ENCODE measurements around the gene YY2.
"Not testable (repeated sequence)": the region's sequence is repeated elsewhere in the genome, so short reads cannot be mapped to it uniquely, and the experiment has no call there.

Gene YY2

DNA sequence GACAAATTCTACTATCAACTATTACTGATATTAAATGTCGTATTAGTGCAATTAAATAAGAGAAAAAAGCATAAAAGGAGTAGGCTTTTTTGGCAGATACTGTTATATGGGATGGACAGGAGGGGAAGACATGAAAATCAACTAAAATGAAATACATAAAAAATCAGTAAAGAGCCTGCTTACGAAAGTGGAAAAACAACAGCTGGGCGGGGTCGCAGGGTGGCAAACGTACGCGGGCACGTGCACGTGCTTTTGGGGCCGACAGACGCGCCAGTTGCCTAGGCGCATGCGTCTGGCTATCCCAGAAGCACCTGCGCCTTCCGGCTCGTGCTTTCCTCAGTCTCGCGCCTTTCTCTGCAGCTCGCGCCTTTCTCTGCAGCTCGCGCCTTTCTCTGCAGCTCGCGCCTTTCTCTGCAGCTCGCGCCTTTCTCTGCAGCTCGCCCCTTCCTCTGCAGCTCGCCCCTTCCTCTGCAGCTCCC lies at the start of gene YY2:
YY2 (plus strand) TSS at position 51 of the 479 bp plus-strand sequence. CDS start 498 bp downstream, outside the sequence.
- Histone ChIP-seq H4K20me1 (no peaks in the 10 kb centered on the region), H3K27me3 (no peaks in the 10 kb centered on the region), H3K9ac (no peak within 1 kb of the TSS), H3K27ac (no peak within 1 kb of the TSS), H3K36me3 (peaks cover 40% of the 10 kb centered on the region), H3K4me1 (no peaks in the 10 kb centered on the region), H3K4me3 (no peak within 1 kb of the TSS), H3K4me2 (no peak within 1 kb of the TSS), H3K9me3 (peaks cover 22% of the 10 kb centered on the region)
- no peak for TF ChIP-seq Cebpa-rat (IDR thresholded peaks at IDR 0.05)

DNA sequence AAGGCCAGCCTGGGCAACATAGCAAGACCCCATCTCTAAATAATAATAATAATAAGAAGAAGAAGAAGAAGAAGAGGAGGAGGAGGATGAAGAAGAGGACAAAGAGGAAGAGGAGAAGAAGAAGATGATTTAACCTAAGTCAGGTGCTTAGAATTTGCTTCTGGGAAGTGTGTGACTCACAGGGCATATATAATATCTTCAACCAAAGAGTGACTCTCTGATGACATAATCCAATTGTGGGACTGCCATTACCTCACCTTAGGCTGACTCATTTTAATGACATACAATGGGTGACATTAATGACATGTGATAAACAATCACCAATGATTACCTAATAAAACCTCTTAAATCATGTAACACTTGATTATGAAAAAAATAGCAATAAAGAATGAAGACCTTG lies 49.1 kb upstream of the YY2 start:
- Histone ChIP-seq H3K4me3 (no peak overlapping the region), H3K27me3 (no peaks in the 10 kb centered on the region)

DNA sequence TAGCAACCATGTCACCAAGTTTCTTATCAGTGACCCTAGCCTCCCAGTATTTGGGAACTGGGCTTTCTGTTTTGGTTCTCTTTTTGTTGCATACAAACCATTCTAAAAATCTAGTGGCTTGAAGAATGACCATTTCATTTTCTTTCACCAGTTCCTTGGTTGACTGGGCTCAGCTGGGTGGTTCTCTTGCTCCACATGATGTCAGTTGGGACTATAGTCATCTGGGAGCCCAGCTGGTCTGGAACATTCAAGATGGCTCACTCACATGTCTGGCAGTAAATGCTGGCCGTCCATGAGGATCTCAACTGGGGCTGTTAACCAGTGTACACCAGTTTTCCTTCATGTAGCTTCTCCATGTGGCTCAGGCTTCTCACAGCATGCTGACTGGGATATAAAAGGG lies 44.0 kb upstream of the YY2 start:
- Histone ChIP-seq H3K27ac (no peak overlapping the region), H4K20me1 (no peaks in the 10 kb centered on the region), H3K4me3 (no peak overlapping the region), H3K9me3 (no peaks in the 10 kb centered on the region; the same call in 1 of the 2 replicates), H3K9ac (no peak overlapping the region), H3K36me3 (no peaks in the 10 kb centered on the region), H3K4me2 (no peak overlapping the region), H3K27me3 (no peaks in the 10 kb centered on the region), H3K4me1 (no peaks in the 10 kb centered on the region)
- TF ChIP-seq Cebpa-rat (IDR thresholded peaks at IDR 0.05): no peak

More for the DNA sequence above, 49.1 kb upstream of the YY2 start:
- no peaks in the 10 kb centered on the region for H3K36me3 ChIP-seq
- no peaks in the 10 kb centered on the region for H4K20me1 ChIP-seq
- no peaks in the 10 kb centered on the region for H3K4me1 ChIP-seq
- TF ChIP-seq Cebpa-rat (IDR thresholded peaks at IDR 0.05): no peak
- H3K4me2 ChIP-seq: no peak overlapping the region
- no peak overlapping the region for H3K9ac ChIP-seq
- H3K27ac ChIP-seq: no peak overlapping the region
- H3K9me3 ChIP-seq: no peaks in the 10 kb centered on the region

DNA sequence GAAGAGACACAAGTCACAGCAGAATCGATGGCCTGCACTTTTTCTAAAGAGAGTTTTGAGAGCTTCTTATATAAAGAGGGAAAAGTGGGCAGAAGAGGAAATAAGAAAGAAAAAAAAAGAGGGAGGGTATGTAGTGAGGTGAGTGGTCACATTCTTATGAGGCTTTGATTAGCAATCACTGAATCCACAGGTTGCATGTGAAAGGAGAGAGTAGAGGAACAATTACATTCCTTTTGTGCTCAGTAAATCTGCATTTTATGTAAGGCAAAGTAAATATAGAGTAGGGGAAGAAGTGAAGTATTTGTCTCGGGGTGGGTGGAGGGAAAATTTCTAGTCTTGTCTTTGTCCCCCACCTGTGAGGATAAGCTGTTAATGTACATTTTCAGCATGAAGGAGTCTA lies 43.2 kb upstream of the YY2 start:
- no peak overlapping the region for H3K4me3 ChIP-seq
- H3K36me3 ChIP-seq: no peaks in the 10 kb centered on the region
- no peaks in the 10 kb centered on the region for H3K27me3 ChIP-seq
- no peak overlapping the region for H3K4me2 ChIP-seq
- H3K9ac ChIP-seq: no peak overlapping the region
- no peaks in the 10 kb centered on the region for H3K4me1 ChIP-seq
- TF ChIP-seq Cebpa-rat (IDR thresholded peaks at IDR 0.05): no peak
- H3K27ac ChIP-seq: no peak overlapping the region
- H3K9me3 ChIP-seq: no peaks in the 10 kb centered on the region; the same call in 1 of the 2 replicates
- H4K20me1 ChIP-seq: no peaks in the 10 kb centered on the region

DNA sequence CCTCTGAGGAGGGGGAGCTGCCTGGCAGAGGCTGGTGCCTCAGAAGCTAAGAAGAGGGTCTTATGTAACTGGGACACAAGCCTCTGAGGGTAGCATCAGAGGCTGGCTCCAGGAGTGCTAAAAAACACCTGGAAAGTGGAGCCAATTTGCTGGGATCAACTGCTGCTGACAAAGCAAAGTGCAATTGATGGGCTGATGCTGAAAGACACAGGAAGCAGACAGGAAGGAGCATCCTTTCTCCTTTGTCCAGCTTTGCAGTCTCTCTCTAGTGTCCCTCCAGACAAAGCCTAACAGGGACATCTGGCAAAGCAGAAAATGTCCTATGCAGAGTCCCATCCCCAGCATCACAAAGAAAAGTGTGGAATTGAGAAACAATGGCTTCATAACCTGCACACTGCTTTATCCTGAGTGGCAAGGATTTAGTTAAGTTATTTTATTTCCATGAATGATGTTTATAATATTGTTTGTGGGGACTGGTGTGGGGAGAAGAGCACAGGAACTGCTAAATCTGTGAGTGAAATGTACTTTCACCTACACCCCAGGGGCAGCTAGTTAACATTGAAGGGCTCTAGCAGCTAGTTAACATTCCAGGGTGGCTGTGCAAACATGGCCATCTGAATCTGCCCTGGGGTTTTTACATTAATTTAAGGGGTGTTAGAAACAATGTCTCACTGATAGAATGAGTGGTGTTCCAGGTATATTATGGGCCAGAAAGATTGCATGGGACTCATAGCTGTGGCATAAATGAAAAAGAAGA lies 42.0 kb upstream of the YY2 start:
- H3K4me1 ChIP-seq: no peaks in the 10 kb centered on the region
- H3K4me3 ChIP-seq: no peak overlapping the region
- no peak overlapping the region for H3K4me2 ChIP-seq
- TF ChIP-seq Cebpa-rat (IDR thresholded peaks at IDR 0.05): no peak
- H3K27ac ChIP-seq: no peak overlapping the region
- H3K36me3 ChIP-seq: no peaks in the 10 kb centered on the region
- H4K20me1 ChIP-seq: no peaks in the 10 kb centered on the region
- H3K27me3 ChIP-seq: no peaks in the 10 kb centered on the region
- no peaks in the 10 kb centered on the region; the same call in 1 of the 2 replicates for H3K9me3 ChIP-seq
- no peak overlapping the region for H3K9ac ChIP-seq

DNA sequence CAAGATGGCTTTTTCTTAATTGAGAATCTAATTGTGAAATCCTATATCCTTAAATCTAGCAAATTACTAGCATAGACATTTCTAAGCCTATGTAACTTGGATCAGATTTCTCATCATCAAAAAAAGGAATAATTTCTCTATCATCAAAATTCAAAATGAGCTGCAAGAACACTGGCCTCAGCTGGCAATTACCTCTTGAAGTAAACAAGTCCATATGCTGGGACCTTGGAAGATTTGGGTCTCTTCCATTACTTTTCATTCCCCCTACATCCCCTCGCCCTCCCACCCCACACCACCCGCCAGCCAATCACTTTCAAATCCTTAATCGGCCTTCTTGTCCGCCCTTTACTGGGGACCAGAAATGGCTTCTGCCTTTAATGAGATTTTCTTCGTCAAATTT lies 39.7 kb upstream of the YY2 start:
- no peak overlapping the region for H3K27ac ChIP-seq
- no peaks in the 10 kb centered on the region for H3K36me3 ChIP-seq
- no peaks in the 10 kb centered on the region for H3K4me1 ChIP-seq
- H4K20me1 ChIP-seq: no peaks in the 10 kb centered on the region
- H3K9me3 ChIP-seq: no peaks in the 10 kb centered on the region; the same call in 1 of the 2 replicates
- H3K4me2 ChIP-seq: no peak overlapping the region
- no peak for TF ChIP-seq Cebpa-rat (IDR thresholded peaks at IDR 0.05)
- no peaks in the 10 kb centered on the region for H3K27me3 ChIP-seq
- no peak overlapping the region for H3K4me3 ChIP-seq
- H3K9ac ChIP-seq: no peak overlapping the region

DNA sequence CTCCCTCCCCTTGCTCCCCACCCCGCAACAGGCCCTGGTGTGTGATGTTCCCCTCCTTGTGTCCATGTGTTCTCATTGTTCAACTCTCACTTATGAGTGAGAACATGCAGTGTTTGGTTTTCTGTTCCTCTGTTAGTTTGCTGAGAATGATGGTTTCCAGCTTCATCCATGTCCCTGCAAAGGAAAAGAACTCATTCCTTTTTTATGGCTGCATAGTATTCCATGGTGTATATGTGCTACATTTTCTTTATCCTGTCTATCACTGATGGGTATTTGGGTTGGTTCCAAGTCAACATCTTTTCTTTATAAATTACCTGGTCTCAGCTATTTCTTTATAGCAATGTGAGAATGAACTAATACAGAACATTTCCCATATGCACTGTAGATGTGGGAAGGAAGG lies 35.6 kb upstream of the YY2 start:
- not testable (repeated sequence) for H3K4me3 ChIP-seq, H3K9me3 ChIP-seq, H3K4me2 ChIP-seq, H3K9ac ChIP-seq, H3K27ac ChIP-seq, H3K4me1 ChIP-seq, H3K36me3 ChIP-seq, H4K20me1 ChIP-seq, H3K27me3 ChIP-seq

DNA sequence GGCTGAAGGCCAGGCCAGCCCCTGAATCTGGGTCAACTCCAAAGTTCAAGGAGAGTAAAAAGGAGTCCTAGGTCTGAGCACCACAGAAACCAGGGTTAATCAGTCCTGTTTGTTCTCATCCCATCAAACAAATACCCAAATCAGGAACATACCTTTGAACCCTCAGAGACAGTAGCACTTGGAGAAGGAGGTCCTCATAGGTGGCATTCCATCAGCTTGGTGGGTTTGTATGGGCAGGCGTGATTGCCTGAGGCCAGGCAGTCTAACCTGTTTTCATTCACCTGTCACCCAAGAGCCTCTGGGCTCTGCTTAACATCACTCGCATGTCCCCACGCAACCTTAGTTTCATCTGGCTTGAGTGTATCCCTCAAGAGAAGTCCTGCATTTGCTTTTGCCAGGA lies 33.9 kb upstream of the YY2 start:
- TF ChIP-seq Cebpa-rat (IDR thresholded peaks at IDR 0.05): no peak
- Histone ChIP-seq H3K9ac (no peak overlapping the region), H3K9me3 (no peaks in the 10 kb centered on the region), H3K36me3 (no peaks in the 10 kb centered on the region), H3K4me1 (no peaks in the 10 kb centered on the region), H3K4me2 (no peak overlapping the region), H3K27me3 (no peaks in the 10 kb centered on the region), H3K4me3 (no peak overlapping the region), H3K27ac (no peak overlapping the region), H4K20me1 (no peaks in the 10 kb centered on the region)

DNA sequence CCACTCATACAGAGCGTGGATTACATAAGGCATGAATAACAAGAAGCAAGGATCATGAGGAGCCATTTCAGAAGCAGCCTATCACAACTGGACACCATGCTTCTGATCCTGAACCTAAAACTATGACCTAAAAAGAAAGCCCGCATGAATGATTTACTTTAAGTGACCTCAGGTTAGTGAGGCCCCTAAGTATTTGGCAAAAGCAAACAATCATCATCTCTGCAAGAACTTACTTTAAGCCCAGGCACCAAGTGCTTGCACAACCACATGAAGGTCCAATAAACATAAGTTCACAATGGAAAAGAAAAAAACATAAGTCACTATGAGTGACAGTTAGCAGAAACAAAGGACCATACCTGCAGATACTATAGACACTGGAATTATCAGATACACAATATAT lies 24.3 kb upstream of the YY2 start:
- no peaks in the 10 kb centered on the region for H3K27me3 ChIP-seq
- TF ChIP-seq Cebpa-rat (IDR thresholded peaks at IDR 0.05): no peak
- H3K9me3 ChIP-seq: no peaks in the 10 kb centered on the region
- H3K9ac ChIP-seq: no peak overlapping the region
- H3K4me3 ChIP-seq: no peak overlapping the region
- H4K20me1 ChIP-seq: no peaks in the 10 kb centered on the region
- H3K4me1 ChIP-seq: no peaks in the 10 kb centered on the region
- no peaks in the 10 kb centered on the region for H3K36me3 ChIP-seq
- H3K27ac ChIP-seq: no peak overlapping the region
- no peak overlapping the region for H3K4me2 ChIP-seq

DNA sequence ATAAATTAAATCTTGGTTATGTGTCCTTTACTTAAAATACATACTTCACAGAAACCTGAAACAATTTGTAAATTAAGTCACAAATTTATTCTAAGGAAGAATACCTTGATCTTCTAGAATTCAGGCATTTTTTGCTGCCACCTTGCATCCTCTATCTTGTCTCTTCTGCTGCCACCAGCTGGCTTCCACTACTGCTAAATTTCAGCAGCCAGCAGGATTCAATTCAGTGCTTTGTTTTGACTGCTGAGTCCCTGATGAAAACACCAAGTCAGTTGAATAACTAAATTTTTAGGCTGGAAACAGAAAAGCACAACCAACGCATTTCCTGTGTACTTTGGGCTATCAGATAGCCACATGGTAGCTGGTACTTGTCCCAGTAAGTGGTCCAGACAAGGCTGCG lies 18.7 kb upstream of the YY2 start:
- H3K27ac ChIP-seq: no peak overlapping the region
- H3K9ac ChIP-seq: no peak overlapping the region
- no peaks in the 10 kb centered on the region for H3K4me1 ChIP-seq
- no peak for TF ChIP-seq Cebpa-rat (IDR thresholded peaks at IDR 0.05)
- H3K4me3 ChIP-seq: no peak overlapping the region
- no peaks in the 10 kb centered on the region for H4K20me1 ChIP-seq
- no peaks in the 10 kb centered on the region for H3K9me3 ChIP-seq
- no peaks in the 10 kb centered on the region for H3K27me3 ChIP-seq
- H3K36me3 ChIP-seq: no peaks in the 10 kb centered on the region
- no peak overlapping the region for H3K4me2 ChIP-seq
